Mucosa of descending colon (tissue), 3 donors: ENCODE data around the gene ANKRD31. TPM values are rescaled to one million over a fixed set of nuclear protein-coding genes. Genes with fewer than 3 reads are reported as not detected.
"Not testable (repeated sequence)": the region's sequence is repeated elsewhere in the genome, so short reads cannot be mapped to it uniquely, and the experiment has no call there.

Source experiments
- ATAC-seq: fragments of 200-7000 bp; cut with Tn5 transposase; one replicate; pipeline ENCODE4 v1.9.1; 2020; ENCODE audit warnings: mild to moderate bottlenecking, moderate library complexity
- DNase-seq, 3 donors: peaks; one replicate each; pipeline ENCODE4 v3.0.0-alpha.2; 2020
- H3K36me3 ChIP-seq: fragments of 200-600 bp; one replicate; pipeline ENCODE4 v1.8.0; 2021; ENCODE audit warnings: low read depth, mild to moderate bottlenecking
- H3K4me1 ChIP-seq: fragments of 200-600 bp; one replicate; pipeline ENCODE4 v1.8.0; 2021; ENCODE audit warnings: low read depth, mild to moderate bottlenecking
- H3K4me3 ChIP-seq: fragments of 200-600 bp; one replicate; pipeline ENCODE4 v1.8.0; 2021; ENCODE audit warnings: mild to moderate bottlenecking
- H3K9me3 ChIP-seq: fragments of 200-600 bp; one replicate; pipeline ENCODE4 v1.8.0; 2021; ENCODE audit warnings: mild to moderate bottlenecking
- CTCF ChIP-seq: fragments of 200-600 bp; IDR thresholded peaks from one replicate; pipeline ENCODE4 v1.8.0; 2022; ENCODE audit warnings: antibody characterized with exemption, mild to moderate bottlenecking
- intact Hi-C, 2 donors: fragments of 100-400 bp; cut with DNase I in 1 of 2; cut with micrococcal nuclease in 1 of 2; formaldehyde crosslinking; loops; one replicate each; pipeline versions ENCODE4 v1.11.0 to v1.11.1; 2022; cut with DNase I, micrococcal nuclease
- total RNA-seq, 3 donors: library from RNA; stranded (reverse); fragmentation: NEBNext Ultra II Directional in 2 of 3; extraction: Animal tissue kit (Norgen Biotek cat#: 25700) in 2 of 3; gene quantifications; one replicate each; pipeline versions ENCODE4 v1.2.1 to v1.2.4, GENCODE V29; 2021 to 2023
- donor health status: DM: no; HTN: no; CAD: no; lungs with moderate emphysema.
- donor health status: DM: no; HTN: no; CAD: no.
- donor health status: DM: no; HTN: yes; CAD: no.

ANKRD31 gene
- total RNA-seq, 3 donors from 2014 or later = 0.14 to 0.17 (median 0.16) TPM

GRCh38 chr5:75279321-75279720 lies 42.6 kb upstream of the ANKRD31 start:
- Histone ChIP-seq H3K9me3 (no peaks in the 10 kb centered on the region), H3K4me1 (peaks cover 26% of the 10 kb centered on the region), H3K36me3 (no peaks in the 10 kb centered on the region), H3K4me3 (no peak overlapping the region)
- intact Hi-C loops = no loop called here
- ATAC-seq (no peak), DNase-seq (no peak)
- no peak for TF ChIP-seq CTCF

GRCh38 chr5:75277463-75277862 lies 40.8 kb upstream of the ANKRD31 start:
- DNase-seq (peak in 2 of 3 donors; percentile 62 to 69), ATAC-seq (peak; percentile 93)
- TF ChIP-seq CTCF = no peak
- Histone ChIP-seq H3K9me3 (peaks cover 3% of the 10 kb centered on the region), H3K4me3 (no peak overlapping the region), H3K36me3 (no peaks in the 10 kb centered on the region), H3K4me1 (peaks cover 26% of the 10 kb centered on the region)
- intact Hi-C loops = no loop called here

- no peak for ATAC-seq
- no peak for TF ChIP-seq CTCF
- Histone ChIP-seq H3K4me1 (peaks cover 26% of the 10 kb centered on the region), H3K4me3 (no peak overlapping the region), H3K36me3 (no peaks in the 10 kb centered on the region), H3K9me3 (peaks cover 3% of the 10 kb centered on the region)
- no peak for DNase-seq
- intact Hi-C loops = no loop called here
Observed at GRCh38 chr5:75275756-75276155, 39.1 kb upstream of the ANKRD31 start.

- Histone ChIP-seq H3K4me1 (peaks cover 26% of the 10 kb centered on the region), H3K9me3 (peaks cover 3% of the 10 kb centered on the region), H3K36me3 (no peaks in the 10 kb centered on the region), H3K4me3 (no peak overlapping the region)
- ATAC-seq (no peak), DNase-seq (no peak)
- intact Hi-C loops = no loop called here
- no peak for TF ChIP-seq CTCF
Observed at GRCh38 chr5:75275147-75275546, 38.5 kb upstream of the ANKRD31 start.

GRCh38 chr5:75274486-75274885 lies 37.8 kb upstream of the ANKRD31 start:
- ATAC-seq (peak; percentile 34), DNase-seq (no peak)
- peaks cover 22% of the 10 kb centered on the region for H3K4me1 ChIP-seq
- intact Hi-C loops = no loop called here
- peaks cover 3% of the 10 kb centered on the region for H3K9me3 ChIP-seq
- H3K36me3 ChIP-seq = no peaks in the 10 kb centered on the region
- no peak overlapping the region for H3K4me3 ChIP-seq
- no peak for TF ChIP-seq CTCF

- DNase-seq, ATAC-seq, H3K4me3 ChIP-seq, H3K36me3 ChIP-seq, H3K9me3 ChIP-seq, intact Hi-C loops: not testable (repeated sequence)
- peaks cover 15% of the 10 kb centered on the region for H3K4me1 ChIP-seq
Observed at GRCh38 chr5:75270605-75271004, 33.9 kb upstream of the ANKRD31 start.
